ENCODE data around the gene GAB1.

The GAB1 gene

DNA sequence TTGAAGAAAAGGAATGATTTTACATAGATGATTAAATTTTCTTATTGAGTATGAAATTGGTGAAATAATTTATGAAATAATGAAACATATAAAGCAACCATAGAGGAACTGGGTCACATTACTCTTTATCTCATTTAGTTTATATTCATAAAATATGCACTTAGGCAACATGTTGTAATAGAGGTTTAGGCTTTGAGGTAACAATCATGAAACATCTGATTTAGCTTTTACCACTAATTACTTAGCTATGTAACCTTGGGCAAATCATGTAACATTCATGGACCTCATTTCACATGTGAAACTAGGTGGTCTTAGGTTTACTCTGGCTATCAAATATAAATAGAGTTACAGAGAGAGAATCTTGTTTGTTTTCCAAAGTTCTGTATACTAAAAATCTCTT is 122.3 kb downstream of the GAB1 start:
- Histone ChIP-seq H3K36me3 (ENCODE audit: control insufficient read depth, insufficient read depth, low read length) (no peaks in the 10 kb centered on the region), H3K27ac (ENCODE audit: insufficient read depth, low read length, poor library complexity, severe bottlenecking) (no peak overlapping the region), H3K27me3 (replicated peaks; ENCODE audit: control insufficient read depth, insufficient read depth, low read length, poor library complexity, severe bottlenecking) (peaks cover 4% of the 10 kb centered on the region), H3K4me1 (ENCODE audit: control insufficient read depth, insufficient read depth, low read length, poor library complexity, severe bottlenecking) (no peaks in the 10 kb centered on the region), H3K4me3 (ENCODE audit: insufficient read depth, low read depth, low read length, poor library complexity, severe bottlenecking) (no peak overlapping the region), H3K9me3 (ENCODE audit: control insufficient read depth, low read length) (no peaks in the 10 kb centered on the region)
- no peak for DNase-seq

DNA sequence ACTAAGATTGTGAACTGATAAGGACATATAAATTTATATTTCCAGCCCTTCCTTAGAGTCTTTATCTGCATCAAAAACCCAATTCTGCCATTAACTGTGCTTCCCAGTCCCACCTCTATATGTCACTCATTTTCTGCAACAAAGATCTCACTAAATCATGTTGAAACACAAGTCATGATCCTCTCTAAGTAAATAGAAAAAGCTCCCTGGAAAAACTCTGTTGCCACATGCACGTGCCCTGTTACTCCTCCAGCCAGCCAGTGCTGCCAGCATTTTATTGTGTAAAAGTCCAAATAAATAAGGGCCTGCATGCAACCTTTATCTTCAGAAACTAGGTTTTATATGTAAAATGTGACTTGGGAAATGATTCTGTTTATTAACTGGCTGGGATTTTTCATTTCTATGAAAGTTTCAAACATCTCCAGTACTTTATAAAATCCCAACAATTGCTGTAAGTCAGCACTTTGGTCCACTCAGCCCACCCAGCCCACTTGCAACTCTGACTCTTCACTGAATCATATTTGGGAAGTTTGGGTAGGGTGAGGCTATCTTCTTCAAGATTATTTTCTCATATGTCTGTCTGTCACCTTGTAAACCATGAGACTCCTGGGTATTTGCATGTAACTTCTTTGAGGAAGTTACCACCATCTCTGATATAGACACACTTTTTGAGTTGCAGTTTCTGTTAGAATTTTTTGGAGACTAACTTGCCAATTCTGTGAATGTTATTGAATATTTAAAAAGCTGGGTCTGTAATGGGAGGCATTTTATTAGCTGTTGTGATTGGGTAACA is 136.9 kb downstream of the GAB1 start:
- no peak overlapping the region for H3K27ac ChIP-seq (ENCODE audit: insufficient read depth, low read length, poor library complexity, severe bottlenecking)
- H3K4me3 ChIP-seq (ENCODE audit: insufficient read depth, low read depth, low read length, poor library complexity, severe bottlenecking): no peak overlapping the region
- no peaks in the 10 kb centered on the region for H3K27me3 ChIP-seq (replicated peaks; ENCODE audit: control insufficient read depth, insufficient read depth, low read length, poor library complexity, severe bottlenecking)
- DNase-seq: no peak
- H3K4me1 ChIP-seq (ENCODE audit: control insufficient read depth, insufficient read depth, low read length, poor library complexity, severe bottlenecking): no peaks in the 10 kb centered on the region
- no peaks in the 10 kb centered on the region for H3K9me3 ChIP-seq (ENCODE audit: control insufficient read depth, low read length)
- no peaks in the 10 kb centered on the region for H3K36me3 ChIP-seq (ENCODE audit: control insufficient read depth, insufficient read depth, low read length)

DNA sequence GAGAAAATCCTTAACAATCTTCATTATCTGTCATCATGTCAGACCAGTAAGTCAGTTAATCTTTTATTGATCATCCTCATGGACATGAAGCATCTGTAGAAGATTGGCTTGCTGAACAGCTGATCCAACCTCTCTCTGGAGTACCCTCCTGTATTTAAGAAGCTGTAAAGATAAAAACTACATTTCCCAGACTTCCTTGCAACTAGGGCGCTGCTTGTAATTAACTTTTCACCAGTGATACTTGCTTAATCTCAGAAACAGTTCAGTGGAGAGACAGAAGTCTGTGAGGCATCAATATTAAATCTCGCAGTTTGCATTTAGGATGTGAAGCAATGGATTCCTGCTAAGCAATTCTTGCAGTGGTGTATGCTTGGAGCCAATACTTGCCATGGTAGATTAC is 140.8 kb downstream of the GAB1 start:
- no peak for DNase-seq
- Histone ChIP-seq H3K27ac (ENCODE audit: insufficient read depth, low read length, poor library complexity, severe bottlenecking) (no peak overlapping the region), H3K9me3 (ENCODE audit: control insufficient read depth, low read length) (no peaks in the 10 kb centered on the region), H3K4me3 (ENCODE audit: insufficient read depth, low read depth, low read length, poor library complexity, severe bottlenecking) (no peak overlapping the region), H3K4me1 (ENCODE audit: control insufficient read depth, insufficient read depth, low read length, poor library complexity, severe bottlenecking) (no peaks in the 10 kb centered on the region), H3K36me3 (ENCODE audit: control insufficient read depth, insufficient read depth, low read length) (no peaks in the 10 kb centered on the region), H3K27me3 (replicated peaks; ENCODE audit: control insufficient read depth, insufficient read depth, low read length, poor library complexity, severe bottlenecking) (no peaks in the 10 kb centered on the region)

DNA sequence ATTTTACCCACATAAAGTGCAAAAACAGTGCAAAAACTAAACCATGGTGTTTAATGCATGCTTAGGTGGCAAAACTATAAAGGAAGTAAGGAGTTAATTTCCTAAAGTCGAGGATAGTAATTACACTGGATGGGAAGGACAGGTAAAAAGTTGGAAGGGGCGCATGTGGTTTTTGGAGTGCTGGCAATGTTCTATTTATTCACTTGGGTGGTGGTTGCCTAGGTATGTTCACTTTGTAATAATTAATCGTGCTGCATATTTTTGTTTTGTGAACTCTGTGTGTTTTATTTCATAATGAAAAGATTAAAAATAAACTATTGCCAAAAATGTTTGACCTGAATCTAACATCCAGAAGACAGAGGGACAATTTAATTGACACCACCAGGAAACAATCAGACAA is 144.7 kb downstream of the GAB1 start:
- Histone ChIP-seq H3K36me3 (ENCODE audit: control insufficient read depth, insufficient read depth, low read length) (no peaks in the 10 kb centered on the region), H3K9me3 (ENCODE audit: control insufficient read depth, low read length) (no peaks in the 10 kb centered on the region), H3K27me3 (replicated peaks; ENCODE audit: control insufficient read depth, insufficient read depth, low read length, poor library complexity, severe bottlenecking) (no peaks in the 10 kb centered on the region), H3K27ac (ENCODE audit: insufficient read depth, low read length, poor library complexity, severe bottlenecking) (no peak overlapping the region), H3K4me1 (ENCODE audit: control insufficient read depth, insufficient read depth, low read length, poor library complexity, severe bottlenecking) (no peaks in the 10 kb centered on the region), H3K4me3 (ENCODE audit: insufficient read depth, low read depth, low read length, poor library complexity, severe bottlenecking) (no peak overlapping the region)
- DNase-seq: no peak

DNA sequence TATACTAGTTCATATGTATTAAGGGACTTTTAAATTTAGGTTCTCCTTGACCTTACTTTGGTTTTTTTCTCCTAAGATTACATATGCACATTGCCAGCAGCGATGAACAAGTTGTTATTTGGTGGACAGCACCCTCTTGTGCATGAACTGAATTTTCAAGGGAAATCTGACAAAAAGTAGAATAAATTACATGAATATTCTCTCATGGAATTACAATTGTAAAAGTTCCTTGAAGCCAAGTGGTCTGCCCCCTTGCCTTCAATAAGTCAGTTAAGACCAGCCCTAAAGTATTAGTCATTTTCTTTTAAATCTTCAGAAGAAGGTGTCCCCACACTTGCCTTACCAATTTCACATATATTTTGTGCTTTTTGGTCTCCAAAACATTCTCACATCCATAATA is 146.2 kb downstream of the GAB1 start:
- DNase-seq: no peak
- Histone ChIP-seq H3K4me3 (ENCODE audit: insufficient read depth, low read depth, low read length, poor library complexity, severe bottlenecking) (no peak overlapping the region), H3K4me1 (ENCODE audit: control insufficient read depth, insufficient read depth, low read length, poor library complexity, severe bottlenecking) (no peaks in the 10 kb centered on the region), H3K27me3 (replicated peaks; ENCODE audit: control insufficient read depth, insufficient read depth, low read length, poor library complexity, severe bottlenecking) (no peaks in the 10 kb centered on the region), H3K9me3 (ENCODE audit: control insufficient read depth, low read length) (no peaks in the 10 kb centered on the region), H3K27ac (ENCODE audit: insufficient read depth, low read length, poor library complexity, severe bottlenecking) (no peak overlapping the region), H3K36me3 (ENCODE audit: control insufficient read depth, insufficient read depth, low read length) (no peaks in the 10 kb centered on the region)

DNA sequence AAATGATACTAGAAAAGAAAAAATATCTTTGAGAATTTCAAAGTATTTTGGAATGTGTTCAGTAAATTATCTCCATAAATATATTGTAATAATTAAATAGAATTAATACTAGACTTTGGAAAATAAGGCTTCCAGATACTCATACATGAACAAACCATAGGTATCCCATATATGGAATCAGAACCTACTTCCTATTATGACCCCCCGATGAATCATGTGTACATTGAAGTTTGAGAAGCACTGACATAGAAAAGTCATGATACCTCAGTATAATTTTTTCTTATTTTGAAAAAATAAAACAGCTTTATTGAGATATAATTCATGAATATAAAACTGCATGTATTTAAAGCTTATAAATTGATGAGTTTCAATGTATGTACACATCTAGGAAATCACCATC is 149.6 kb downstream of the GAB1 start:
- Histone ChIP-seq H3K27me3 (replicated peaks; ENCODE audit: control insufficient read depth, insufficient read depth, low read length, poor library complexity, severe bottlenecking) (no peaks in the 10 kb centered on the region), H3K9me3 (ENCODE audit: control insufficient read depth, low read length) (no peaks in the 10 kb centered on the region), H3K4me3 (ENCODE audit: insufficient read depth, low read depth, low read length, poor library complexity, severe bottlenecking) (no peak overlapping the region), H3K36me3 (ENCODE audit: control insufficient read depth, insufficient read depth, low read length) (no peaks in the 10 kb centered on the region), H3K4me1 (ENCODE audit: control insufficient read depth, insufficient read depth, low read length, poor library complexity, severe bottlenecking) (no peaks in the 10 kb centered on the region), H3K27ac (ENCODE audit: insufficient read depth, low read length, poor library complexity, severe bottlenecking) (no peak overlapping the region)
- no peak for DNase-seq

DNA sequence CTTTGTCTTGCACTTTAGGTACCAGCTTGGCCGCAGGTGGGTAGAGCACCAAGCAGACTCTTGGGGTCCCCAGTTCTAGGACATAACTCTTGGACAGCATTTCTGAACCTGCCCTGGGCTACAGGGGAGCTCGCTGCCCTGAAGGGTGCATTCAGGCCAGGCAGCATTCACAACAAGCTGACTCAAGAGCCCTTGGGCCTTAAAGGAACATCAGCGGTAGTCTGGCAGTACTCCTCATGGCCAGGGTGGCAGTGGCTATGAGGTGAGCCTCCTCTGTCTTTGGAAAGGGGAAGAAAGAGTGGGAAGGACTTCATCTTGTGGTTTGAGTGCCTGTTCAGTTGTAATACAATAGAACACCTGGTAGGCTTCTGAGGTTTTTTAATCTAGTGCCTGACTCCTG is 152.0 kb downstream of the GAB1 start:
- no peaks in the 10 kb centered on the region for H3K4me1 ChIP-seq (ENCODE audit: control insufficient read depth, insufficient read depth, low read length, poor library complexity, severe bottlenecking)
- DNase-seq: no peak

DNA sequence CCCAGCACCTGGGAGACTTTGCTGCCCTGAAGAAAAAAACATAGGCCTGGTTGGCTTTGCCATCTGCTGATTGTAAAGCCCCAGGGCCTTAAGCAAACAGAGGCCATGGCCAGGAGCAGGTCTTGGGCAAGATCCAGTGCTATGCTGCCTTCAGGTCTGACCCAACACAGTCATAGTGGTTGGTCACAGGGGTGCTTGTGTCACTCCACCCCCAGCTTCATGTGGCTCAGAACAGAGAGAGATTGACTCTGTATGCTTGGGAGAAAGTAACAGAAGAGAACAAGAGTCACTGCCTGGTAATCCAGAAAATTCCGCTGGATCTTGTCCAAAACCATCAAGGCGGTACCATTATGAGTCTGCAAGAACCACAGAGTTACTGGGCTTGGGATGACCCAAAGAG is 152.4 kb downstream of the GAB1 start:
- Histone ChIP-seq H3K9me3 (ENCODE audit: control insufficient read depth, low read length) (no peaks in the 10 kb centered on the region), H3K27me3 (replicated peaks; ENCODE audit: control insufficient read depth, insufficient read depth, low read length, poor library complexity, severe bottlenecking) (no peaks in the 10 kb centered on the region), H3K36me3 (ENCODE audit: control insufficient read depth, insufficient read depth, low read length) (no peaks in the 10 kb centered on the region), H3K4me3 (ENCODE audit: insufficient read depth, low read depth, low read length, poor library complexity, severe bottlenecking) (no peak overlapping the region), H3K27ac (ENCODE audit: insufficient read depth, low read length, poor library complexity, severe bottlenecking) (no peak overlapping the region), H3K4me1 (ENCODE audit: control insufficient read depth, insufficient read depth, low read length, poor library complexity, severe bottlenecking) (no peaks in the 10 kb centered on the region)
- no peak for DNase-seq

More for the DNA sequence above, 152.0 kb downstream of the GAB1 start:
- Histone ChIP-seq H3K9me3 (ENCODE audit: control insufficient read depth, low read length) (no peaks in the 10 kb centered on the region), H3K36me3 (ENCODE audit: control insufficient read depth, insufficient read depth, low read length) (no peaks in the 10 kb centered on the region), H3K27me3 (replicated peaks; ENCODE audit: control insufficient read depth, insufficient read depth, low read length, poor library complexity, severe bottlenecking) (no peaks in the 10 kb centered on the region), H3K4me3 (ENCODE audit: insufficient read depth, low read depth, low read length, poor library complexity, severe bottlenecking) (no peak overlapping the region), H3K27ac (ENCODE audit: insufficient read depth, low read length, poor library complexity, severe bottlenecking) (no peak overlapping the region)

DNA sequence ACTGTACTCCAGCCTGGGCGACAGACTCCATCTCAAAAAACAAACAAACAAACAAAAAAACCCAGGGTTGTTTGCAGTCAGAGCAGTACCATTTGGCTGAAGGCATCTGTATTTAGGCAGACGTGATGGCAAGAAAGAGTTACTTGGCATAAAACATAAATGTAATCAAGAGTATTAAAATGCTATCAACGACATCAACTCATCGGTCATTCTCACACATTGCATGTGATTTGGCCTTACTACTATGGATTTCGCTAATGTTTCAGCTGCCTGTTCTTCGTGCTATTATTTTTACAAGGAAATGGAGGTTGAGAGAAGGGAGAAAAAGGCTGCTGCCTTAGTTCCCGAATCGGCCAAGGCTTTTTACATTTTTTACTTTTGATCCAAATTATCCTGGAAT is 161.3 kb downstream of the GAB1 start:
- no peak for DNase-seq
- Histone ChIP-seq H3K27ac (ENCODE audit: insufficient read depth, low read length, poor library complexity, severe bottlenecking) (no peak overlapping the region), H3K4me3 (ENCODE audit: insufficient read depth, low read depth, low read length, poor library complexity, severe bottlenecking) (no peak overlapping the region), H3K9me3 (ENCODE audit: control insufficient read depth, low read length) (no peaks in the 10 kb centered on the region), H3K36me3 (ENCODE audit: control insufficient read depth, insufficient read depth, low read length) (no peaks in the 10 kb centered on the region), H3K4me1 (ENCODE audit: control insufficient read depth, insufficient read depth, low read length, poor library complexity, severe bottlenecking) (no peaks in the 10 kb centered on the region), H3K27me3 (replicated peaks; ENCODE audit: control insufficient read depth, insufficient read depth, low read length, poor library complexity, severe bottlenecking) (no peaks in the 10 kb centered on the region)

DNA sequence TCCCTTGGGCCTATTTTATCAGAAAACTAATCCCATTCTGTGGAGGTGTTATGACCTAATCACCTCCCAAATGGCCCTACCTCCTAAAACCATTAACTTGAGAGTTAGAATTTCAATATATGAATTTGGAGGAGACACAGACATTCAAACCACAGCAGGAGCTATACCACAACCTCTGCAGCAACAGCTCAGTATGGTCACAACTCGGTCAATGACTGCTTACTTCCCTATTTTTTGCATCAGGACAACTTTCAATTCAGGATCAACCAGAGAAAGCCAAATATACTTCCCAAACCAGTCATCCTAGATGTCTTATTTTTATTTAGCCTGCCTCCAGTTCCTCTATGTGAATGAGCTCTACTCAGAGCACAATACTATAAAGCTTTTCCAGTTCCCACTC is 165.6 kb downstream of the GAB1 start:
- no peak overlapping the region for H3K4me3 ChIP-seq (ENCODE audit: insufficient read depth, low read depth, low read length, poor library complexity, severe bottlenecking)
- no peaks in the 10 kb centered on the region for H3K9me3 ChIP-seq (ENCODE audit: control insufficient read depth, low read length)
- DNase-seq: no peak
- no peaks in the 10 kb centered on the region for H3K27me3 ChIP-seq (replicated peaks; ENCODE audit: control insufficient read depth, insufficient read depth, low read length, poor library complexity, severe bottlenecking)
- no peaks in the 10 kb centered on the region for H3K36me3 ChIP-seq (ENCODE audit: control insufficient read depth, insufficient read depth, low read length)
- no peaks in the 10 kb centered on the region for H3K4me1 ChIP-seq (ENCODE audit: control insufficient read depth, insufficient read depth, low read length, poor library complexity, severe bottlenecking)
- no peak overlapping the region for H3K27ac ChIP-seq (ENCODE audit: insufficient read depth, low read length, poor library complexity, severe bottlenecking)
